SKM-1 (cell line): Measurements from ENCODE around the gene ARFGEF2.
"Not testable (repeated sequence)": the region's sequence is repeated elsewhere in the genome, so short reads cannot be mapped to it uniquely, and the experiment has no call there.

Experiments used
- DNase-seq: peaks from one replicate; lab custom pipeline; 2025; ENCODE audit not compliant: unreplicated experiment; lab: John Stamatoyannopoulos, UW

ARFGEF2 gene

DNA sequence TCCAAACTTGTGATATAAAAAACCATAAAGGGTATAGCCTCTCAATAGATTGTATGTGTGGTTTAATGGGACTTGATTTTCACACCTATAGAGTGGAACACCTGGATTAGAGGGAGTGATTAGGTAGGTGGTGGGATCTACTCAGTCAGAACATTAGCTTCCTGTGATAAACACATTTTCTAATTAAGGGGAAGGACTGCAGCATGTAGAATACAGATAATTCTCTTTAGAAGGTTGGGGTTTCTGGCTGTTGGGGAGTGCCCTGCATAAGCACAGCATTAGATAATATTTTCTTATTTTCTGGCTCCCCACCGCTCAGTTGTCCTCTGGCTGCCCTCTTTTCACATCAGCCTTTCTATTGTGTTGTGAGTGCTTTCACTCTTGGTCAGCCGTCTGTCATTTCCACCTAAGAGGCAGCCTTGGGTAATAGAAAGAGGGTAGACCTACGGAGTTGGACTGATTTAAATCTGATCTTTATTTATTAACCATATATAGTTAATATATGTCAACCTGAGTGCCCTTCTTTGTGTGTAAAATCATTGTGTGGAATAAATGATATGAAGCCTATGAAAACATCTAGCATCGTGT lies 132.6 kb downstream of the ARFGEF2 start:
- DNase-seq = no peak

- DNase-seq = no peak
These were observed 141.8 kb downstream of the ARFGEF2 start for GRCh38 chr20:49063279-49063678.

- no peak for DNase-seq
These were observed 153.0 kb downstream of the ARFGEF2 start for GRCh38 chr20:49074521-49074920.

DNA sequence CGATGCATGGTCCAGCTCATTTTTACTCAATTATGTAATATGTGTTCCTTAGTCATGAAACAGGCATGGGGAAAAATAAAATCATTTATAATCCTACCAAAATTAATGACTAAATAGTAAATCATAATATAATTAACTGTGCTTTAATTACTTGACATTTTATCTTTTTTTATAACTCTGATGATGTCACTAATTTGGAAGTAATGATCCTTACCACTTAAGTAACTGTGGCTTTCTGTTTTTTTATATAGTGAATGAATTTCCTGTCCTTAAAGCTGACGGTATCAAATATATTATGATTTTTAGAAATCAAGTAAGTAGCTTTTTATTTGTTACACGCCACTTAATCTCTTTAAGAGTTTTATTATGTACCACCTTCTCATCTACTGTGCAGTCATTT lies 156.8 kb downstream of the ARFGEF2 start:
- DNase-seq = no peak

GRCh38 chr20:49082295-49082694 lies 160.8 kb downstream of the ARFGEF2 start:
- DNase-seq = not testable (repeated sequence)
